IPS-15b (cell line): ENCODE measurements around the gene PCID2.

Experiments used
- H3K27me3 ChIP-seq: one replicate; pipeline ENCODE4 v1.6.1; 2013; ENCODE audit warnings: low read length; ENCODE audit not compliant: control insufficient read depth, insufficient read depth
- H3K36me3 ChIP-seq: one replicate; pipeline ENCODE4 v1.6.1; 2013; ENCODE audit warnings: low read length; ENCODE audit not compliant: control insufficient read depth, insufficient read depth
- H3K4me1 ChIP-seq: one replicate; pipeline ENCODE4 v1.6.1; 2013; ENCODE audit warnings: mild to moderate bottlenecking, low read length; ENCODE audit not compliant: control insufficient read depth, insufficient read depth
- H3K4me3 ChIP-seq: one replicate; pipeline ENCODE4 v1.5.1; 2013; ENCODE audit warnings: low read depth, low read length
- H3K9ac ChIP-seq: one replicate; pipeline ENCODE4 v1.6.1; 2013; ENCODE audit warnings: low read depth, mild to moderate bottlenecking, low read length
- H3K9me3 ChIP-seq: one replicate; pipeline ENCODE4 v1.6.1; 2013; ENCODE audit warnings: mild to moderate bottlenecking, low read length; ENCODE audit not compliant: control insufficient read depth, insufficient read depth

The PCID2 gene

GRCh38 chr13:113216254-113217048 lies 8.0 kb upstream of the PCID2 start:
- Histone ChIP-seq H3K36me3 (peaks cover 12% of the 10 kb centered on the region), H3K4me1 (peaks cover 12% of the 10 kb centered on the region), H3K27me3 (no peaks in the 10 kb centered on the region), H3K9me3 (no peaks in the 10 kb centered on the region), H3K9ac (no peak overlapping the region), H3K4me3 (no peak overlapping the region)

GRCh38 chr13:113211774-113212173 lies 3.3 kb upstream of the PCID2 start:
- Histone ChIP-seq H3K4me3 (no peak overlapping the region), H3K36me3 (peaks cover 3% of the 10 kb centered on the region)

GRCh38 chr13:113210833-113211232 lies 2.4 kb upstream of the PCID2 start:
- peak overlapping the region; percentile 80 for H3K4me3 ChIP-seq
- H3K27me3 ChIP-seq = no peaks in the 10 kb centered on the region
- no peaks in the 10 kb centered on the region for H3K9me3 ChIP-seq
- peaks cover 16% of the 10 kb centered on the region for H3K4me1 ChIP-seq
- H3K36me3 ChIP-seq = peaks cover 3% of the 10 kb centered on the region
- no peak overlapping the region for H3K9ac ChIP-seq

More at GRCh38 chr13:113211774-113212173, 3.3 kb upstream of the PCID2 start:
- Histone ChIP-seq H3K9ac (no peak overlapping the region), H3K9me3 (no peaks in the 10 kb centered on the region), H3K27me3 (no peaks in the 10 kb centered on the region), H3K4me1 (peaks cover 20% of the 10 kb centered on the region)

- peaks cover 3% of the 10 kb centered on the region for H3K36me3 ChIP-seq
- H3K9ac ChIP-seq = peak overlapping the region; percentile 92
- peak overlapping the region; percentile 80 for H3K4me3 ChIP-seq
- no peaks in the 10 kb centered on the region for H3K9me3 ChIP-seq
- H3K27me3 ChIP-seq = no peaks in the 10 kb centered on the region
- H3K4me1 ChIP-seq = peaks cover 14% of the 10 kb centered on the region
These were observed 1.4 kb upstream of the PCID2 start for GRCh38 chr13:113209759-113210421.

GRCh38 chr13:113209336-113209758 lies 878 bp upstream of the PCID2 start, which contains the start of gene CUL4A:
CUL4A (plus strand) TSS chr13:113209613; CDS start chr13:113209628, 15 bp downstream.
- Histone ChIP-seq H3K27me3 (no peaks in the 10 kb centered on the region), H3K9me3 (no peaks in the 10 kb centered on the region), H3K4me3 (peak within 1 kb of the TSS; percentile 92), H3K36me3 (peaks cover 8% of the 10 kb centered on the region), H3K4me1 (peaks cover 14% of the 10 kb centered on the region), H3K9ac (peak within 1 kb of the TSS; percentile 94)

- peaks cover 14% of the 10 kb centered on the region for H3K4me1 ChIP-seq
- peak overlapping the region; percentile 92 for H3K4me3 ChIP-seq
- no peaks in the 10 kb centered on the region for H3K27me3 ChIP-seq
- H3K9me3 ChIP-seq = no peaks in the 10 kb centered on the region
- peak overlapping the region; percentile 94 for H3K9ac ChIP-seq
- peaks cover 8% of the 10 kb centered on the region for H3K36me3 ChIP-seq
These were observed 514 bp downstream of the PCID2 start for GRCh38 chr13:113207890-113208420.

- Histone ChIP-seq H3K4me3 (peak overlapping the region; percentile 92), H3K9ac (peak overlapping the region; percentile 94), H3K9me3 (no peaks in the 10 kb centered on the region), H3K36me3 (peaks cover 8% of the 10 kb centered on the region), H3K27me3 (no peaks in the 10 kb centered on the region), H3K4me1 (peaks cover 14% of the 10 kb centered on the region)
These were observed 1.0 kb downstream of the PCID2 start for GRCh38 chr13:113207460-113207859.

GRCh38 chr13:113205428-113205931 lies 3.0 kb downstream of the PCID2 start:
- Histone ChIP-seq H3K27me3 (no peaks in the 10 kb centered on the region), H3K4me3 (no peak overlapping the region), H3K4me1 (peaks cover 11% of the 10 kb centered on the region), H3K9me3 (no peaks in the 10 kb centered on the region), H3K9ac (no peak overlapping the region), H3K36me3 (peaks cover 8% of the 10 kb centered on the region)

- Histone ChIP-seq H3K4me3 (no peak overlapping the region), H3K27me3 (no peaks in the 10 kb centered on the region), H3K36me3 (peaks cover 12% of the 10 kb centered on the region), H3K9me3 (no peaks in the 10 kb centered on the region), H3K4me1 (peaks cover 11% of the 10 kb centered on the region), H3K9ac (no peak overlapping the region)
These were observed 4.1 kb downstream of the PCID2 start for GRCh38 chr13:113204378-113204734.

DNA sequence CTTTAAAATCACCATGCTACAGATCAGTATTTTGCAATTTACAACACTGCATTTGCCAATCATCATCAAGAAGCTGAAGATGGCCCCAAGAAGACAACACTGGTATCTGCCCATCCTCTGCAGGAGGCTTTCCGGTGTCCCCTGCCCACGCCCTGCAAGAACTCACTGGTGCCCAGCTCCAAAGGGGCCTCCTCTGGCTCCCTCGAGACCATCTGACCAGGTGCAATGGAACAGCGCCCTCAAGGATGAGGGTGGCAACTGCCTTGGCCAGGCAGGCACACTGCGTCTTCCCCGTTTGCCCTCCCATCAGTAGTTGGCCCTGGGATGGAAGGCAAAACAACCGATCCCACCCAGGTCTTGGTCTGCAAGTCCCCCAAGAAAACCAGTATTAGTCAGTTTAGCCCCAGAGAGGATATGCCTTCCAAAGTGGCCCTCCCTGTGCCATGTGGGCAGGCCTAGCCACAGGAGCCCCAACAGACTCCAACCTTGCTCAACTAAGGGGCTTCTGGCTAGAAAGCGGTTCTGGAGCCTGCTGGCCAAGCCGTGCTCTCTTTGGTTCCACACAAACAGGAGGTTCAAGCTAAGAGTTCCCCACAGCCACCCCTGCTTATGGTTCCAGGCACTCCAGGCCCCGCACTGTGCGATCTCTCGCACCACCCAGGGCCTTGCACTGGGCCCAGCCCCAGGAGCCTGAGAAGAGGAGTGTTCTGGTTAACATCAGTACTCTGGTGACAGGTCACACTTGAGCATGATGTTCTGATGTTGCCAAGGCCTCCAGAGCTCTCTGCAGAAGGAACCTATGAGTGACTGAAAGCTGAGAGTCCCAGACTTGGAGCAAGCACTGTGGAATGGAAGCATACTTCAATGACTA lies 4.7 kb downstream of the PCID2 start:
- no peaks in the 10 kb centered on the region for H3K9me3 ChIP-seq
- no peaks in the 10 kb centered on the region for H3K27me3 ChIP-seq
- peaks cover 11% of the 10 kb centered on the region for H3K4me1 ChIP-seq
- no peak overlapping the region for H3K9ac ChIP-seq
- H3K4me3 ChIP-seq = no peak overlapping the region
- peaks cover 12% of the 10 kb centered on the region for H3K36me3 ChIP-seq

- peak overlapping the region; percentile 16 for H3K9ac ChIP-seq
- no peaks in the 10 kb centered on the region for H3K9me3 ChIP-seq
- H3K27me3 ChIP-seq = no peaks in the 10 kb centered on the region
- peaks cover 11% of the 10 kb centered on the region for H3K36me3 ChIP-seq
- no peak overlapping the region for H3K4me3 ChIP-seq
- peaks cover 11% of the 10 kb centered on the region for H3K4me1 ChIP-seq
These were observed 5.6 kb downstream of the PCID2 start for GRCh38 chr13:113202912-113203311.
